Stimulated activated CD4-positive, alpha-beta T cell treated with anti-CD3 and anti-CD28 coated beads, Interleukin-12 subunit alpha, Interleukin-12 subunit beta, amount 100 ng/mL, for 24 hours (primary cell): Measurements from ENCODE around the gene GIT1.

Source experiments
- DNase-seq, 2 experiments: peaks; one replicate each; pipeline ENCODE4 v3.0.0-alpha.2; 2020; ENCODE audit warnings: low read depth in 2 of 2

The GIT1 gene

GRCh38 chr17:29616300-29617048 is 27.0 kb upstream of the GIT1 start:
- DNase-seq: no peak

- peak; percentile 59 to 78 for DNase-seq
These were observed 26.2 kb upstream of the GIT1 start for GRCh38 chr17:29615492-29616299.

GRCh38 chr17:29615048-29615385 is 25.6 kb upstream of the GIT1 start:
- no peak for DNase-seq

GRCh38 chr17:29614349-29615047 is 25.1 kb upstream of the GIT1 start:
- DNase-seq: no peak

GRCh38 chr17:29613856-29614255 is 24.4 kb upstream of the GIT1 start:
- no peak for DNase-seq

GRCh38 chr17:29613352-29613837 is 23.9 kb upstream of the GIT1 start:
- peak; percentile 86 to 97 for DNase-seq

GRCh38 chr17:29612404-29613280 is 23.2 kb upstream of the GIT1 start:
- DNase-seq: no peak

GRCh38 chr17:29612094-29612403 is 22.6 kb upstream of the GIT1 start:
- DNase-seq: no peak

- no peak for DNase-seq
These were observed 22.1 kb upstream of the GIT1 start for GRCh38 chr17:29611351-29612093.

- no peak for DNase-seq
These were observed 20.9 kb upstream of the GIT1 start for GRCh38 chr17:29610395-29610794.

GRCh38 chr17:29608986-29609385 is 19.5 kb upstream of the GIT1 start:
- no peak for DNase-seq

GRCh38 chr17:29607557-29608195 is 18.2 kb upstream of the GIT1 start:
- DNase-seq: no peak

- DNase-seq: no peak
These were observed 13.7 kb upstream of the GIT1 start for GRCh38 chr17:29603109-29603674.

GRCh38 chr17:29597361-29598172 is 8.1 kb upstream of the GIT1 start:
- DNase-seq: no peak

GRCh38 chr17:29596811-29597210 is 7.4 kb upstream of the GIT1 start:
- no peak for DNase-seq

- no peak for DNase-seq
These were observed 6.7 kb upstream of the GIT1 start for GRCh38 chr17:29595943-29596774.

GRCh38 chr17:29595107-29595942 is 5.9 kb upstream of the GIT1 start:
- no peak for DNase-seq
